GM19463 (cell line): Measurements from ENCODE around the gene ASPHD2.

Experiments used
- ATAC-seq: cut with Tn5 transposase; IDR thresholded peaks from one replicate; pipeline ENCODE4 v1.9.1; 2021; ENCODE audit warnings: mild to moderate bottlenecking, moderate library complexity; ENCODE audit not compliant: unreplicated experiment

The ASPHD2 gene

GRCh38 chr22:26444777-26445176, 15.7 kb downstream of the ASPHD2 start:
- no peak for ATAC-seq

DNA sequence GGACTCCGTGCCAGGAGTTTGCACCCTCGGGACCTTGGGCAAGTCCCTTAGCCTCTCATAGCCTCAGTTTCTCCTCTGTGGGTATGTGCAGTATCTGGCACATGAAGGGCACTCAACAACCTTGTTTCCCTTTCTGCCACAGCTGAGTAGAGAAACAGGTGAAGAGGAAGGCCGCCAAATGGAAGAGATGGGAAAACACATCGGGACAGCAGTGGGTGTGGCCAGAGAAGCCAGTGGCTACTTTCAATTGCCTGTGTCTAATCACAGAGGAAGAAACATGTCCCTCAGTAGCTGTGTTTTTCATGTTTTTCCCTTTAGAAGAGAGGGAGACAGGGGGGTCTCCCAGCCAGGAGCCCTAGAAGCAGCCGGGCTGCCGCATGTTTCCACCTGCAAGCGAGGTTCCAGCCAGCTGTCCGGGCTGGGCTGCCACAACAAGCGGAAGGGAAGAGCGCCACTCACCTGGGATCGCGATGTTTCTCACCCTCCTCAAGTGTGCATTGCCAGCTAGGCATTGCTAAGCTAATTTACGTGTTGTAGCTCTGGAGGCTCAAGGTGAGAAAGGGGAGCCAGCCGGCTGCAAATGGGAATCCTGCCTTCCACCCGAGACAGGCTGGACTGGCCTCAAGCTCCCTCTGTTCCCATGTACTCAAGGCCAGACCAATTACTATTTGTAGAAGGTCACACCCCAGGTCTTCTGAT, 16.7 kb downstream of the ASPHD2 start:
- no peak for ATAC-seq

- no peak for ATAC-seq
Observed at GRCh38 chr22:26446808-26447515, 17.9 kb downstream of the ASPHD2 start.

DNA sequence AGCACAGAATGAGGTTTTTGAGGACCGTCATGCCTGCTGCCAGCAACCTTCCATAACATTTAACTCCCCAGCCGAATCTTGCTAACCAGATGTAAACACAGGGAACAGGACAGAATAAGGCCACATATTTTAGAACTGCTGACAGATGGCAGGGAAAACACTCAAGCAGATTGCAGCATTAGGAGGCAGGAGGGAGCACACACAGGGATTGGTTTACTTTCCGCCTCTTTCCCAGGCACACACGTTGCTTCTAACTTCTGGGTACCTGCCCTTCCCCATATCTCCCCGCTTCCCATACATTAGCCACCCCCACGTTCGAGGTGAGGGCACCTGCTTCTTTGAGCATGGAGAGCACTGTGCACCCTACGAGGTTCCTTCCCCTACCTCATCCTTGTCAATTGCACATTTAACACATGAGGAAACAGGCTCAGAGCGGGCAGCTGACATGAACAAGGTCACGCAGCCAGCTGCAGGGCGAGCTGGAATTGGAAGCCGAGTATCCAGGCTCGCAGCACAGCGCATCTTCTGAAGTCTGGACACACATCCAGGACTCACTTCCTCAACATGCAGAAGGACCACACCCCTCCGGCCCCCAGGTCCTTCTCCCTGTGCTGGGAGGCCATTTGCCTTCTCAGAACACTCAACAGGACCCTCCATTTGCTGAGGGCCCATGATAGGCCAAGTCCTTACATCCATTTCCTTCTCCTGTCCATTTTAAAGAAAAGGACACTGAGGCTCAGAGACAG, 18.7 kb downstream of the ASPHD2 start:
- ATAC-seq = no peak

GRCh38 chr22:26448334-26448733, 19.3 kb downstream of the ASPHD2 start:
- no peak for ATAC-seq

DNA sequence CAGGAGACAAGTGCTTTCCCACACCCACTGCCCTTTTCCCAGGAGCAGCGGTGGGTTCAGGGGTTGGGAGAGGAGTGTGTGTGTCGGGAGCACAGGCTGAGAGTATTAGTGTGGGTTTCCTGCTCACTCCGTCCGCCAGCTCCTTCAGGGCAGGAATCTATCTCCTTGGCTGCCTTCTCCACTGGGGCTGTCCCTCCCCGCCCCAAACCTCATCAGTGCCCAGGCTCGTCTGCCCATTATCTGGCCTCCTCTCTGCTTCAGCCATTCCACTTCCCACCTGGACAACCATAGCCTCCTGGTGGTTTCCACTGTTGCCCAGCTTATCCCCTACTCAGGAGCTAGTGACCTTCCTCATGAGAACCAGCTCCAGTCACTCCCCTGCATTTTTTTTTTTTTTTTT, 19.9 kb downstream of the ASPHD2 start:
- no peak for ATAC-seq

GRCh38 chr22:26450453-26451185, 21.6 kb downstream of the ASPHD2 start:
- ATAC-seq = no peak

- ATAC-seq = no peak
Observed at GRCh38 chr22:26452236-26453016, 23.4 kb downstream of the ASPHD2 start.

DNA sequence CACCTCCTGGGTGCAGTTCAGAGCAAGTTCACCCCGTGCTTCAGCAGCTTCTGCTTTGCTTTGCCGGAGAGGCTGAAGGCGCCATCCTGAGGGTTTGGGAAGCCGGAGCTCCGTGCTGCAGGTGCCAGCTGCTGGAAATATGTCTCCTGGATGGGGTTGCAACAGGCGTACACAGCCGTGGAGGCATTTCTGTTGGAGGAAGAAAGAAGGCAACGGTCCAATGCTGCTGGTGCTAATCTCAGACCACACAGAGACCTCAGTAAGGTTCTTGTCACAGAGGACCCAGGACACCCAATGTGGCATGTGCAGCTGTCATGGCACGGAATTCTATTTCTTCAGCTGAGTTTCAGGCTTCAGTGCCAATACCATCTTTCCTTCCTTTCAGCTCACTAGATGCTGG, 24.2 kb downstream of the ASPHD2 start:
- ATAC-seq = no peak

GRCh38 chr22:26453812-26454500, 24.9 kb downstream of the ASPHD2 start:
- no peak for ATAC-seq

GRCh38 chr22:26457661-26458272, 28.7 kb downstream of the ASPHD2 start:
- no peak for ATAC-seq

- no peak for ATAC-seq
Observed at GRCh38 chr22:26460202-26460601, 31.1 kb downstream of the ASPHD2 start.

DNA sequence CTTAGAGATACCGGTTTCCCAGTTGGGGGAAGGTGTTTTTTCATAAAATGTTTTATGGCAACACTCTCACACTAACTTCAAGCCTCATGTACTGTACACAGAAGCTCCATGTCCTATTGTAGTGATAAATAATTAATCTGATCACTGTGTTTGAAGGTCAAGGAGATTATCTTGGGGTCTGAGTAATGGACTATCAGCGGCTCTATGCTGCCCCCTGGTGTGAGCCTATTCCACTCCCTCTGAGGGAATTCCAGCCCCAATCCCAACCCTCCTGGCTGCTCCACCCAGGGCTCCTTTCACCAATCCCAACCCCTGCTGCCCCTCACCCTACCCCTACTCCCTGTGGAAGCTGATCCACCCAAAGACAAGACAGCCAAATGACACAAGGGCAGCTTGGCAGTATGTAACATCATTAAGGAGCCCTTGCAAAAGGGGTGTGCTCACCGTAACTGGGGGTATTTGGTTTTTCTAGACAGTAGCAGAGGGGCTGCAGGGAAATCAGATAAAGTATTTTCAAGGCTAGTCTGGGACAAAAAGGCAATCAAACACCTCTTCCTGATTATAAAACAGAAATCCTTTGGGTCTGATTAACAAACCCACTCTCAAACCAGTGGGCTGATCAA, 32.2 kb downstream of the ASPHD2 start:
- no peak for ATAC-seq

- no peak for ATAC-seq
Observed at GRCh38 chr22:26462051-26462450, 33.0 kb downstream of the ASPHD2 start.

- no peak for ATAC-seq
Observed at GRCh38 chr22:26462641-26463040, 33.6 kb downstream of the ASPHD2 start.

DNA sequence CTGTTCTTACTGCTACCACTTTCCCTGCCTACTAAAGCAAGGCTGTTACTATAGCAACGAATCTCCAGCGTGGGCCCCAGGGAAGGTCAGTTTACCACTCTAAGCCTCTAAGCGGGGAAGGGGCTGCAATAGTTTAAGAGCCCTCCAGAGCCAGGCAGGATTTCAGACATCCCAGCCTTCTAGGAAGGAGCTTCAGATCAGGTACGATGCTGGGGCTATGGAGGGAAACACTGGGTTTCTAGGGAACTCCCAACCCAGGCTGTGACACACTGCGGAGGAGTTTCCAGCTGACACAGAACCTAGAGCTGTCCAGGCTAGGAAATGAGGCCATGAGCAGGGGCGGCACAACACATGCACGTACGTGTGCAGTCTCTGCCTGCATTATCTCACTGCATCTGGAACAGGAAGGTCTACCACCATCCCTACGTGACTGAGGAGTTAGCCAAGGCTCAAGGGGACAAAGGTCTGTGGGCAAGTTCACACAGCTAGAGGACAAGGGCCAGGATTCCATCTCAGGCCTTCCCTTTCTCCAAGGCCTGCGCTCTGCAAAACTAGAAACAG, 34.1 kb downstream of the ASPHD2 start:
- ATAC-seq = no peak

DNA sequence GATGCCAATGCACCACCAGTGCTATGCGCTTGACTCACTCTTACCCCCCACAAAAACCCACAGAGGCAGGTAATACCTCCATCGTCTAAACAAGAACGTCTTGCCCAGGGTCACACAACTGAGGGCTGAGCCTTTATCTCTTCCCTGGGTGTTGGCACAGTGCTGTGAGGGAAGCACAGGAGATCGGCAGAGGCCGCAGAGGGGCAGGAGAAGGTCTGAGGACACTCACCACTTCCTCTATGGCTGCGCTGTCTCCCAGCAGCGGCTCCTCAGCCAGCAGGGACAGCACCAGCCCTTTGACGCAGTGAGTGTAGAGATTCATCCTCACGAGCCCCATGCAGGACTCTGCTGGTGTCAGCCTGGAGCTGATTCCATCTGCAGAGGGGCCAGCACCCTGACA, 34.6 kb downstream of the ASPHD2 start:
- no peak for ATAC-seq

- no peak for ATAC-seq
Observed at GRCh38 chr22:26464312-26464711, 35.3 kb downstream of the ASPHD2 start.

- ATAC-seq = no peak
Observed at GRCh38 chr22:26466196-26466595, 37.1 kb downstream of the ASPHD2 start.
